Endothelial cell (in vitro differentiated cells): ENCODE measurements around the gene PRICKLE4. TPM values are rescaled to one million over a fixed set of nuclear protein-coding genes. Genes with fewer than 3 reads are reported as not detected.

ENCODE experiments used
- DNase-seq: peaks from one replicate; pipeline ENCODE4 v3.0.0; 2021; ENCODE audit warnings: low spot score
- H3K27ac Mint-ChIP-seq: one replicate; pipeline ENCODE4 v1.8.0; 2021; ENCODE audit warnings: mixed read lengths, inconsistent platforms; ENCODE audit not compliant: unreplicated experiment
- H3K27me3 Mint-ChIP-seq: one replicate; pipeline ENCODE4 v1.8.0; 2021; ENCODE audit warnings: mild to moderate bottlenecking, moderate library complexity, mixed read lengths, inconsistent platforms; ENCODE audit not compliant: unreplicated experiment
- H3K36me3 Mint-ChIP-seq: one replicate; pipeline ENCODE4 v1.8.0; 2021; ENCODE audit warnings: mild to moderate bottlenecking, low read depth, mixed read lengths, inconsistent platforms; ENCODE audit not compliant: unreplicated experiment
- H3K4me1 Mint-ChIP-seq: one replicate; pipeline ENCODE4 v1.8.0; 2021; ENCODE audit warnings: mild to moderate bottlenecking, mixed read lengths, inconsistent platforms; ENCODE audit not compliant: unreplicated experiment
- H3K4me3 Mint-ChIP-seq: one replicate; pipeline ENCODE4 v1.8.0; 2021; ENCODE audit warnings: mild to moderate bottlenecking, mixed read lengths, inconsistent platforms; ENCODE audit not compliant: unreplicated experiment
- H3K9me3 Mint-ChIP-seq: one replicate; pipeline ENCODE4 v1.8.0; 2021; ENCODE audit warnings: mixed read lengths, inconsistent platforms; ENCODE audit not compliant: unreplicated experiment
- CTCF ChIP-seq: fragments of 200-600 bp; sonication (generic); IDR thresholded peaks from one replicate; pipeline ENCODE4 v1.5.0; 2021; ENCODE audit warnings: antibody characterized with exemption; ENCODE audit not compliant: unreplicated experiment
- total RNA-seq: library from RNA; stranded (reverse); fragmentation: NEBNext Ultra II Directional; extraction: Animal tissue kit (Norgen Biotek cat#: 25700); gene quantifications from one replicate; pipeline ENCODE4 v1.2.1, GENCODE V29; 2021; ENCODE audit not compliant: unreplicated experiment

PRICKLE4 gene
- total RNA-seq, 1 donor from 2014 or later: 20.7 TPM

- H3K27me3 Mint-ChIP-seq: peaks cover 3% of the 10 kb centered on the region
- no peaks in the 10 kb centered on the region for H3K9me3 Mint-ChIP-seq
- DNase-seq: no peak
- H3K36me3 Mint-ChIP-seq: peaks cover 14% of the 10 kb centered on the region
- H3K4me1 Mint-ChIP-seq: peaks cover 26% of the 10 kb centered on the region
- H3K27ac Mint-ChIP-seq: no peak overlapping the region
- peak overlapping the region; percentile 86 for H3K4me3 Mint-ChIP-seq
- TF ChIP-seq CTCF: no peak
Observed at GRCh38 chr6:41789390-41789724, 8.8 kb downstream of the PRICKLE4 start.

- Mint-ChIP-seq H3K4me3 (peak overlapping the region; percentile 49), H3K9me3 (no peaks in the 10 kb centered on the region), H3K27me3 (peaks cover 3% of the 10 kb centered on the region), H3K36me3 (peaks cover 9% of the 10 kb centered on the region), H3K4me1 (peaks cover 19% of the 10 kb centered on the region), H3K27ac (no peak overlapping the region)
- TF ChIP-seq CTCF: no peak
- DNase-seq: no peak
Observed at GRCh38 chr6:41790045-41790444, 9.5 kb downstream of the PRICKLE4 start.

GRCh38 chr6:41791305-41791704 lies 10.7 kb downstream of the PRICKLE4 start:
- no peak overlapping the region for H3K27ac Mint-ChIP-seq
- no peak for DNase-seq
- peaks cover 3% of the 10 kb centered on the region for H3K36me3 Mint-ChIP-seq
- peaks cover 4% of the 10 kb centered on the region for H3K27me3 Mint-ChIP-seq
- peaks cover 11% of the 10 kb centered on the region for H3K4me1 Mint-ChIP-seq
- peak overlapping the region; percentile 11 for H3K4me3 Mint-ChIP-seq
- no peak for TF ChIP-seq CTCF
- no peaks in the 10 kb centered on the region for H3K9me3 Mint-ChIP-seq

GRCh38 chr6:41791984-41792383 lies 11.4 kb downstream of the PRICKLE4 start:
- Mint-ChIP-seq H3K4me1 (peaks cover 11% of the 10 kb centered on the region), H3K36me3 (peaks cover 3% of the 10 kb centered on the region), H3K27ac (no peak overlapping the region), H3K27me3 (peaks cover 4% of the 10 kb centered on the region), H3K4me3 (no peak overlapping the region), H3K9me3 (no peaks in the 10 kb centered on the region)
- DNase-seq: no peak
- TF ChIP-seq CTCF: no peak

- Mint-ChIP-seq H3K4me1 (peaks cover 2% of the 10 kb centered on the region), H3K9me3 (no peaks in the 10 kb centered on the region), H3K36me3 (peaks cover 4% of the 10 kb centered on the region), H3K4me3 (no peak overlapping the region), H3K27me3 (peaks cover 2% of the 10 kb centered on the region), H3K27ac (no peak overlapping the region)
- DNase-seq: no peak
- TF ChIP-seq CTCF: no peak
Observed at GRCh38 chr6:41796474-41796873, 15.9 kb downstream of the PRICKLE4 start.
